Liver (tissue), 9 donors: ENCODE measurements around the gene SELENOO. TPM values are rescaled to one million over a fixed set of nuclear protein-coding genes. Genes with fewer than 3 reads are reported as not detected.

Experiments used
- DNase-seq: peaks from one replicate; pipeline ENCODE4 v3.0.0-alpha.2; 2017; ENCODE audit warnings: low spot score
- H3K27ac ChIP-seq, 2 donors: one replicate each; pipeline ENCODE4 v1.7.0; 2013; ENCODE audit warnings: inconsistent platforms in 2 of 2, low read length in 2 of 2, control low read depth in 1 of 2, low read depth in 1 of 2, mild to moderate bottlenecking in 1 of 2
- H3K27me3 ChIP-seq, 4 donors: one replicate each; pipeline versions ENCODE4 v1.6.1 to v1.7.0; 2013; ENCODE audit warnings: low read length in 3 of 4, inconsistent platforms in 1 of 4, mild to moderate bottlenecking in 1 of 4, moderate library complexity in 1 of 4; ENCODE audit not compliant: control insufficient read depth in 4 of 4, insufficient read depth in 4 of 4
- H3K36me3 ChIP-seq, 4 donors: one replicate each; pipeline versions ENCODE4 v1.6.1 to v1.7.0; 2013; ENCODE audit warnings: low read length in 3 of 4, mild to moderate bottlenecking in 3 of 4, low read depth in 1 of 4, moderate library complexity in 1 of 4; ENCODE audit not compliant: control insufficient read depth in 4 of 4, insufficient read depth in 3 of 4
- H3K4me1 ChIP-seq, 4 donors: one replicate each; pipeline versions ENCODE4 v1.6.1 to v1.7.0; 2013; ENCODE audit warnings: low read length in 3 of 4, mild to moderate bottlenecking in 3 of 4, moderate library complexity in 1 of 4; ENCODE audit not compliant: control insufficient read depth in 4 of 4, insufficient read depth in 4 of 4
- H3K4me3 ChIP-seq, 3 donors: one replicate each; pipeline versions ENCODE4 v1.6.1 to v1.7.0; 2013; ENCODE audit warnings: low read length in 3 of 3, control low read depth in 1 of 3, low read depth in 1 of 3, mild to moderate bottlenecking in 1 of 3
- H3K9ac ChIP-seq, 2 donors: one replicate each; pipeline ENCODE4 v1.7.0; 2013; ENCODE audit warnings: low read length in 2 of 2, mild to moderate bottlenecking in 2 of 2, moderate library complexity in 2 of 2, control low read depth in 1 of 2, low read depth in 1 of 2
- H3K9me3 ChIP-seq, 4 donors: one replicate each; pipeline versions ENCODE4 v1.6.1 to v1.7.0; 2013; ENCODE audit warnings: low read length in 3 of 4; ENCODE audit not compliant: control insufficient read depth in 4 of 4
- CTCF ChIP-seq: fragments of 150-350 bp; IDR thresholded peaks from 2 replicates; pipeline ENCODE4 v1.5.1; 2017; ENCODE audit warnings: improper control_type of control experiment, low read depth, low read length; ENCODE audit not compliant: missing input control
- EGR1 ChIP-seq, 2 donors: IDR thresholded peaks; 2 replicates each; pipeline ENCODE4 v1.6.1; 2016 to 2018; ENCODE audit warnings: antibody characterized with exemption in 2 of 2, low read depth in 2 of 2
- FOXA2 ChIP-seq: IDR thresholded peaks from 2 replicates; pipeline ENCODE4 v1.6.1; 2016; ENCODE audit warnings: antibody characterized with exemption
- GABPA ChIP-seq, 2 donors: IDR thresholded peaks in 1 of 2; conservative IDR thresholded peaks in 1 of 2; 2 replicates each; pipeline ENCODE4 v1.6.1; 2016; ENCODE audit warnings: antibody characterized with exemption in 2 of 2, mild to moderate bottlenecking in 1 of 2, moderate library complexity in 1 of 2
- HNF4A ChIP-seq, 2 donors: conservative IDR thresholded peaks; 2 replicates each; pipeline ENCODE4 v1.6.1; 2016; ENCODE audit warnings: antibody characterized with exemption in 2 of 2, mild to moderate bottlenecking in 2 of 2
- HNF4G ChIP-seq: IDR thresholded peaks from 2 replicates; pipeline ENCODE4 v1.6.1; 2016; ENCODE audit warnings: antibody characterized with exemption
- NR2F2 ChIP-seq: IDR thresholded peaks from 2 replicates; pipeline ENCODE4 v1.6.1; 2016; ENCODE audit warnings: antibody characterized with exemption
- RAD21 ChIP-seq, 2 donors: IDR thresholded peaks; 2 replicates each; pipeline ENCODE4 v1.6.1; 2016; ENCODE audit warnings: antibody characterized with exemption in 2 of 2, mild to moderate bottlenecking in 2 of 2
- RXRA ChIP-seq, 2 donors: IDR thresholded peaks; 2 replicates each; pipeline ENCODE4 v1.6.1; 2017 to 2018; ENCODE audit warnings: antibody characterized with exemption in 2 of 2, mild to moderate bottlenecking in 1 of 2
- SP1 ChIP-seq: IDR thresholded peaks from 2 replicates; pipeline ENCODE4 v1.6.1; 2018; ENCODE audit warnings: antibody characterized with exemption, mild to moderate bottlenecking
- TAF1 ChIP-seq: conservative IDR thresholded peaks from 2 replicates; pipeline ENCODE4 v1.6.1; 2016; ENCODE audit warnings: antibody characterized with exemption, mild to moderate bottlenecking
- YY1 ChIP-seq: IDR thresholded peaks from 2 replicates; pipeline ENCODE4 v1.6.1; 2016; ENCODE audit warnings: antibody characterized with exemption, mild to moderate bottlenecking
- WGBS: extraction: QIAGEN DNeasy Blood & Tissue Kit; methylation state at CpG from one replicate; pipeline ENCODE4 v1.1.7; 2013; 5-methylcytosine and 5-hydroxymethylcytosine counted together
- polyA plus RNA-seq, 2 donors: library from polyadenylated mRNA; stranded (reverse) in 1 of 2; unstranded in 1 of 2; fragments of 200-250 nt in 1 of 2; fragments of >200 nt in 1 of 2; fragmentation: Nextera tagmentation in 1 of 2; extraction: Ambion mirVana in 1 of 2; gene quantifications; one replicate each; pipeline versions ENCODE4 v1.2.1 to v1.2.3, GENCODE V29; 2013 to 2015
- total RNA-seq, 2 donors: library from RNA; depleted of rRNA; stranded (reverse); fragments of >200 nt; gene quantifications; one replicate each; pipeline ENCODE4 v1.2.3, GENCODE V29; 2014
- TF ChIP-seq, protein P1 (sequence below): IDR thresholded peaks from 2 replicates; pipeline ENCODE4 v1.6.1; 2016; ENCODE audit warnings: antibody characterized with exemption
- TF ChIP-seq, protein P2 (sequence below): IDR thresholded peaks from 2 replicates; pipeline ENCODE4 v1.6.1; 2016; ENCODE audit warnings: antibody characterized with exemption
- donor health status: healthy.
- donor health status: healthy.
- donor health status: healthy.
- donor health status: healthy.
- donor health status: healthy.

Gene SELENOO
- total and polyA plus RNA-seq, 4 donors: 16.4 to 59.2 (median 42.2) TPM

DNA sequence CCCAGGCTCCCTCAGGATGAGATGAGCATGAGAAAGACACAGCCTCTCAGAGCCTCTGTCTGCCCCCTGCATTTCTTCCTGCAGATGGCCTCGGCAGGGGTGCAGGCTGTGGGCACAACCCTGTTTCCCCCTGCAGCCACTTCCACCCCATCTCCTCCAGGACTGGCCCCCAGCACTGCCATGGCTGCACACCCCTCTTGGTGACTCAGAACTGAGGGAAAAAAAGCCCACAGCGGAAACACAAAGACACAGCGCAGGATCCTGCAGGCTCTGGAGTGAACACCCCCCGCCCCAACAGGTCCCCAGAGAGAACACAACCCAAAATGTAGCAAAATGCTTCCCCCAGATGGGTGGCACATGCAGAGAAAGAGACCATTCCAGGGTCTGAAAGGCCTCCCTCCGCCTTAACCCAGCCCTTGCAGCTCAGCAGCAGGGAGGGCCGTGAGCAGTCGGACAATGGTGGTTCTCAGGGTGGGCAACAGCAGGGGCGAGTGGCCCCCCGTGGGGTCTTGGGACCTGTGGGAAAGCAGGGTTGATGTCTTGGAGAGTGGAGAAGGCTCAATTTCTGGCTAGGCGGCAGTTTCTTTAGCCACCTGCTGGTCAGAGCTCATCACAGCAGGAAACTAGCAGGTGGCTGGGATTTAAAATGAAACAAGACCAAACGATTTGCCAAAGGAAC, 36.1 kb downstream of the SELENOO start:
- Histone ChIP-seq H3K27ac (no peak overlapping the region), H3K9me3 (no peaks in the 10 kb centered on the region), H3K4me1 (peaks cover 0 to 21% (median 10%) of the 10 kb centered on the region in 4 donors), H3K4me3 (no peak overlapping the region), H3K9ac (no peak overlapping the region), H3K27me3 (no peaks in the 10 kb centered on the region), H3K36me3 (peaks cover 2 to 24% (median 12%) of the 10 kb centered on the region in 4 donors)
- TF ChIP-seq CTCF (peak; percentile 43), RAD21 (IDR thresholded peaks at IDR 0.05) (peak in 1 of 2 donors; percentile 74)
- TF ChIP-seq, protein P1, sequence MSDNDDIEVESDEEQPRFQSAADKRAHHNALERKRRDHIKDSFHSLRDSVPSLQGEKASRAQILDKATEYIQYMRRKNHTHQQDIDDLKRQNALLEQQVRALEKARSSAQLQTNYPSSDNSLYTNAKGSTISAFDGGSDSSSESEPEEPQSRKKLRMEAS: no peak
- DNase-seq: no peak
- 75% methylated on average over 11 of the region's 11 CpGs for WGBS

GRCh38 chr22:50238755-50239154, 37.9 kb downstream of the SELENOO start:
- Histone ChIP-seq H3K27ac (no peak overlapping the region), H3K9ac (no peak overlapping the region), H3K4me3 (no peak overlapping the region), H3K27me3 (no peaks in the 10 kb centered on the region), H3K9me3 (no peaks in the 10 kb centered on the region), H3K36me3 (peaks cover 0 to 10% (median 7%) of the 10 kb centered on the region in 4 donors), H3K4me1 (peaks cover 3 to 39% (median 27%) of the 10 kb centered on the region in 4 donors)
- TF ChIP-seq, protein P1: no peak
- TF ChIP-seq NR2F2 (no peak), SP1 (no peak), EGR1 (IDR thresholded peaks at IDR 0.05; ENCODE audit: low read depth in 2 of 2) (no peak), FOXA2 (no peak), TAF1 (no peak), GABPA (IDR thresholded peaks at IDR 0.05 in 1 of 2, conservative IDR thresholded peaks at IDR 0.05 in 1 of 2) (no peak)
- TF ChIP-seq, protein P2, sequence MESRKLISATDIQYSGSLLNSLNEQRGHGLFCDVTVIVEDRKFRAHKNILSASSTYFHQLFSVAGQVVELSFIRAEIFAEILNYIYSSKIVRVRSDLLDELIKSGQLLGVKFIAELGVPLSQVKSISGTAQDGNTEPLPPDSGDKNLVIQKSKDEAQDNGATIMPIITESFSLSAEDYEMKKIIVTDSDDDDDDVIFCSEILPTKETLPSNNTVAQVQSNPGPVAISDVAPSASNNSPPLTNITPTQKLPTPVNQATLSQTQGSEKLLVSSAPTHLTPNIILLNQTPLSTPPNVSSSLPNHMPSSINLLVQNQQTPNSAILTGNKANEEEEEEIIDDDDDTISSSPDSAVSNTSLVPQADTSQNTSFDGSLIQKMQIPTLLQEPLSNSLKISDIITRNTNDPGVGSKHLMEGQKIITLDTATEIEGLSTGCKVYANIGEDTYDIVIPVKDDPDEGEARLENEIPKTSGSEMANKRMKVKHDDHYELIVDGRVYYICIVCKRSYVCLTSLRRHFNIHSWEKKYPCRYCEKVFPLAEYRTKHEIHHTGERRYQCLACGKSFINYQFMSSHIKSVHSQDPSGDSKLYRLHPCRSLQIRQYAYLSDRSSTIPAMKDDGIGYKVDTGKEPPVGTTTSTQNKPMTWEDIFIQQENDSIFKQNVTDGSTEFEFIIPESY: no peak
- DNase-seq: no peak
- WGBS: 89% methylated on average over 9 of the region's 9 CpGs

- peak overlapping the region; percentile 21 to 44 for H3K9ac ChIP-seq
- H3K27me3 ChIP-seq: no peaks in the 10 kb centered on the region
- peak overlapping the region in 1 of 3 donors; percentile 12 for H3K4me3 ChIP-seq
- no peak overlapping the region for H3K27ac ChIP-seq
- TF ChIP-seq CTCF (no peak), HNF4A (conservative IDR thresholded peaks at IDR 0.05) (no peak), RAD21 (IDR thresholded peaks at IDR 0.05) (no peak), YY1 (no peak), GABPA (IDR thresholded peaks at IDR 0.05 in 1 of 2, conservative IDR thresholded peaks at IDR 0.05 in 1 of 2) (no peak), RXRA (IDR thresholded peaks at IDR 0.05) (no peak), HNF4G (no peak), TAF1 (no peak)
- TF ChIP-seq, protein P1: no peak
- WGBS: 77% methylated on average over 14 of the region's 14 CpGs
- H3K36me3 ChIP-seq: peaks cover 2 to 11% (median 9%) of the 10 kb centered on the region in 4 donors
- DNase-seq: no peak
- H3K4me1 ChIP-seq: peaks cover 3 to 59% (median 44%) of the 10 kb centered on the region in 4 donors
- no peaks in the 10 kb centered on the region for H3K9me3 ChIP-seq
Measured at GRCh38 chr22:50242406-50242949, 41.7 kb downstream of the SELENOO start.
